ENCODE results near the gene MCU. TPM values are rescaled to one million over a fixed set of nuclear protein-coding genes. Genes with fewer than 3 reads are reported as not detected.

The MCU gene
- total RNA-seq, 2 donors from 2014 or later = 15.0 to 24.6 TPM

- H3K4me3 ChIP-seq = no peak overlapping the region
- H3K9me3 ChIP-seq = no peaks in the 10 kb centered on the region
- DNase-seq (ENCODE audit: low spot score) (no peak), ATAC-seq (ENCODE audit: insufficient number of reproducible peaks, low FRiP score, low read depth) (no peak)
- no peak overlapping the region for H3K27ac ChIP-seq
- no peak for TF ChIP-seq CTCF (IDR thresholded peaks at IDR 0.05)
- H3K4me1 ChIP-seq (ENCODE audit: control insufficient read depth in 1 of 2, low read depth in 2 of 2) = peaks cover 10% of the 10 kb centered on the region in 2 donors
- no peaks in the 10 kb centered on the region for H3K36me3 ChIP-seq
- no peaks in the 10 kb centered on the region for H3K27me3 ChIP-seq (replicated peaks; ENCODE audit: insufficient read depth)
These were observed 100.3 kb downstream of the MCU start for GRCh38 chr10:72792288-72792687.

- Histone ChIP-seq H3K4me3 (no peak overlapping the region), H3K27ac (no peak overlapping the region), H3K36me3 (no peaks in the 10 kb centered on the region), H3K27me3 (replicated peaks; ENCODE audit: insufficient read depth) (no peaks in the 10 kb centered on the region), H3K9me3 (no peaks in the 10 kb centered on the region), H3K4me1 (ENCODE audit: control insufficient read depth in 1 of 2, low read depth in 2 of 2) (peaks cover 10% of the 10 kb centered on the region in 2 donors)
- ATAC-seq (ENCODE audit: insufficient number of reproducible peaks, low FRiP score, low read depth) = no peak
- no peak for TF ChIP-seq CTCF (IDR thresholded peaks at IDR 0.05)
- DNase-seq (ENCODE audit: low spot score) = no peak
These were observed 101.8 kb downstream of the MCU start for GRCh38 chr10:72793752-72794151.

GRCh38 chr10:72794260-72794659, 102.3 kb downstream of the MCU start:
- DNase-seq (ENCODE audit: low spot score) = no peak
- no peak for TF ChIP-seq CTCF (IDR thresholded peaks at IDR 0.05)
- no peaks in the 10 kb centered on the region for H3K36me3 ChIP-seq

GRCh38 chr10:72796042-72796441, 104.1 kb downstream of the MCU start:
- H3K27ac ChIP-seq = no peak overlapping the region
- DNase-seq (ENCODE audit: low spot score) = no peak
- no peak for TF ChIP-seq CTCF (IDR thresholded peaks at IDR 0.05)
- no peak overlapping the region for H3K4me3 ChIP-seq
- peaks cover 3 to 4% of the 10 kb centered on the region in 2 donors for H3K4me1 ChIP-seq (ENCODE audit: control insufficient read depth in 1 of 2, low read depth in 2 of 2)
- no peaks in the 10 kb centered on the region for H3K27me3 ChIP-seq (replicated peaks; ENCODE audit: insufficient read depth)
- ATAC-seq (ENCODE audit: insufficient number of reproducible peaks, low FRiP score, low read depth) = no peak
- no peaks in the 10 kb centered on the region for H3K36me3 ChIP-seq
- H3K9me3 ChIP-seq = no peaks in the 10 kb centered on the region

More at GRCh38 chr10:72794260-72794659, 102.3 kb downstream of the MCU start:
- ATAC-seq (ENCODE audit: insufficient number of reproducible peaks, low FRiP score, low read depth) = no peak
- H3K4me1 ChIP-seq (ENCODE audit: control insufficient read depth in 1 of 2, low read depth in 2 of 2) = peaks cover 10% of the 10 kb centered on the region in 2 donors
- no peak overlapping the region for H3K27ac ChIP-seq
- H3K4me3 ChIP-seq = no peak overlapping the region
- H3K27me3 ChIP-seq (replicated peaks; ENCODE audit: insufficient read depth) = no peaks in the 10 kb centered on the region
- no peaks in the 10 kb centered on the region for H3K9me3 ChIP-seq

GRCh38 chr10:72796538-72796937, 104.6 kb downstream of the MCU start:
- Histone ChIP-seq H3K4me3 (no peak overlapping the region), H3K9me3 (no peaks in the 10 kb centered on the region), H3K4me1 (ENCODE audit: control insufficient read depth in 1 of 2, low read depth in 2 of 2) (peaks cover 0 to 4% of the 10 kb centered on the region in 2 donors), H3K27ac (no peak overlapping the region), H3K27me3 (replicated peaks; ENCODE audit: insufficient read depth) (no peaks in the 10 kb centered on the region), H3K36me3 (no peaks in the 10 kb centered on the region)
- DNase-seq (ENCODE audit: low spot score) (no peak), ATAC-seq (ENCODE audit: insufficient number of reproducible peaks, low FRiP score, low read depth) (no peak)
- no peak for TF ChIP-seq CTCF (IDR thresholded peaks at IDR 0.05)

All from thoracic aorta (tissue), 2 donors.